Liver (tissue), 9 donors: ENCODE results near the gene RDH12. TPM values are rescaled to one million over a fixed set of nuclear protein-coding genes. Genes with fewer than 3 reads are reported as not detected.

Experiments used
- DNase-seq: peaks from one replicate; pipeline ENCODE4 v3.0.0-alpha.2; 2017; ENCODE audit warnings: low spot score
- H3K27ac ChIP-seq, 2 donors: one replicate each; pipeline ENCODE4 v1.7.0; 2013; ENCODE audit warnings: inconsistent platforms in 2 of 2, low read length in 2 of 2, control low read depth in 1 of 2, low read depth in 1 of 2, mild to moderate bottlenecking in 1 of 2
- H3K27me3 ChIP-seq, 4 donors: one replicate each; pipeline versions ENCODE4 v1.6.1 to v1.7.0; 2013; ENCODE audit warnings: low read length in 3 of 4, inconsistent platforms in 1 of 4, mild to moderate bottlenecking in 1 of 4, moderate library complexity in 1 of 4; ENCODE audit not compliant: control insufficient read depth in 4 of 4, insufficient read depth in 4 of 4
- H3K36me3 ChIP-seq, 4 donors: one replicate each; pipeline versions ENCODE4 v1.6.1 to v1.7.0; 2013; ENCODE audit warnings: low read length in 3 of 4, mild to moderate bottlenecking in 3 of 4, low read depth in 1 of 4, moderate library complexity in 1 of 4; ENCODE audit not compliant: control insufficient read depth in 4 of 4, insufficient read depth in 3 of 4
- H3K4me1 ChIP-seq, 4 donors: one replicate each; pipeline versions ENCODE4 v1.6.1 to v1.7.0; 2013; ENCODE audit warnings: low read length in 3 of 4, mild to moderate bottlenecking in 3 of 4, moderate library complexity in 1 of 4; ENCODE audit not compliant: control insufficient read depth in 4 of 4, insufficient read depth in 4 of 4
- H3K4me3 ChIP-seq, 3 donors: one replicate each; pipeline versions ENCODE4 v1.6.1 to v1.7.0; 2013; ENCODE audit warnings: low read length in 3 of 3, control low read depth in 1 of 3, low read depth in 1 of 3, mild to moderate bottlenecking in 1 of 3
- H3K9ac ChIP-seq, 2 donors: one replicate each; pipeline ENCODE4 v1.7.0; 2013; ENCODE audit warnings: low read length in 2 of 2, mild to moderate bottlenecking in 2 of 2, moderate library complexity in 2 of 2, control low read depth in 1 of 2, low read depth in 1 of 2
- H3K9me3 ChIP-seq, 4 donors: one replicate each; pipeline versions ENCODE4 v1.6.1 to v1.7.0; 2013; ENCODE audit warnings: low read length in 3 of 4; ENCODE audit not compliant: control insufficient read depth in 4 of 4
- EGR1 ChIP-seq, 2 donors: IDR thresholded peaks; 2 replicates each; pipeline ENCODE4 v1.6.1; 2016 to 2018; ENCODE audit warnings: antibody characterized with exemption in 2 of 2, low read depth in 2 of 2
- FOXA1 ChIP-seq: IDR thresholded peaks from 2 replicates; pipeline ENCODE4 v1.6.1; 2016; ENCODE audit warnings: antibody characterized with exemption
- GABPA ChIP-seq, 2 donors: IDR thresholded peaks in 1 of 2; conservative IDR thresholded peaks in 1 of 2; 2 replicates each; pipeline ENCODE4 v1.6.1; 2016; ENCODE audit warnings: antibody characterized with exemption in 2 of 2, mild to moderate bottlenecking in 1 of 2, moderate library complexity in 1 of 2
- HNF4A ChIP-seq, 2 donors: conservative IDR thresholded peaks; 2 replicates each; pipeline ENCODE4 v1.6.1; 2016; ENCODE audit warnings: antibody characterized with exemption in 2 of 2, mild to moderate bottlenecking in 2 of 2
- HNF4G ChIP-seq: IDR thresholded peaks from 2 replicates; pipeline ENCODE4 v1.6.1; 2016; ENCODE audit warnings: antibody characterized with exemption
- JUND ChIP-seq, 2 donors: IDR thresholded peaks; 2 replicates each; pipeline ENCODE4 v1.6.1; 2016; ENCODE audit warnings: antibody characterized with exemption in 2 of 2
- NR2F2 ChIP-seq: IDR thresholded peaks from 2 replicates; pipeline ENCODE4 v1.6.1; 2016; ENCODE audit warnings: antibody characterized with exemption
- RAD21 ChIP-seq, 2 donors: IDR thresholded peaks; 2 replicates each; pipeline ENCODE4 v1.6.1; 2016; ENCODE audit warnings: antibody characterized with exemption in 2 of 2, mild to moderate bottlenecking in 2 of 2
- RXRA ChIP-seq, 2 donors: IDR thresholded peaks; 2 replicates each; pipeline ENCODE4 v1.6.1; 2017 to 2018; ENCODE audit warnings: antibody characterized with exemption in 2 of 2, mild to moderate bottlenecking in 1 of 2
- SP1 ChIP-seq: IDR thresholded peaks from 2 replicates; pipeline ENCODE4 v1.6.1; 2018; ENCODE audit warnings: antibody characterized with exemption, mild to moderate bottlenecking
- TAF1 ChIP-seq: conservative IDR thresholded peaks from 2 replicates; pipeline ENCODE4 v1.6.1; 2016; ENCODE audit warnings: antibody characterized with exemption, mild to moderate bottlenecking
- YY1 ChIP-seq: IDR thresholded peaks from 2 replicates; pipeline ENCODE4 v1.6.1; 2016; ENCODE audit warnings: antibody characterized with exemption, mild to moderate bottlenecking
- WGBS: extraction: QIAGEN DNeasy Blood & Tissue Kit; methylation state at CpG from one replicate; pipeline ENCODE4 v1.1.7; 2013; 5-methylcytosine and 5-hydroxymethylcytosine counted together
- polyA plus RNA-seq, 2 donors: library from polyadenylated mRNA; stranded (reverse) in 1 of 2; unstranded in 1 of 2; fragments of 200-250 nt in 1 of 2; fragments of >200 nt in 1 of 2; fragmentation: Nextera tagmentation in 1 of 2; extraction: Ambion mirVana in 1 of 2; gene quantifications; one replicate each; pipeline versions ENCODE4 v1.2.1 to v1.2.3, GENCODE V29; 2013 to 2015
- total RNA-seq, 2 donors: library from RNA; depleted of rRNA; stranded (reverse); fragments of >200 nt; gene quantifications; one replicate each; pipeline ENCODE4 v1.2.3, GENCODE V29; 2014
- TF ChIP-seq, protein P1 (sequence below): fragments of 150-350 bp; IDR thresholded peaks from 2 replicates; pipeline ENCODE4 v1.5.1; 2017; ENCODE audit warnings: improper control_type of control experiment, low read depth, low read length; ENCODE audit not compliant: missing input control
- TF ChIP-seq, protein P2 (sequence below): IDR thresholded peaks from 2 replicates; pipeline ENCODE4 v1.6.1; 2016; ENCODE audit warnings: antibody characterized with exemption
- TF ChIP-seq, protein P3 (sequence below): IDR thresholded peaks from 2 replicates; pipeline ENCODE4 v1.6.1; 2016; ENCODE audit warnings: antibody characterized with exemption, mild to moderate bottlenecking
- TF ChIP-seq, protein P4 (sequence below): IDR thresholded peaks from 2 replicates; pipeline ENCODE4 v1.6.1; 2016; ENCODE audit warnings: antibody characterized with exemption
- TF ChIP-seq, protein P5 (sequence below): IDR thresholded peaks from 2 replicates; pipeline ENCODE4 v1.6.1; 2016; ENCODE audit warnings: antibody characterized with exemption
- donor health status: healthy.
- donor health status: healthy.
- donor health status: healthy.
- donor health status: healthy.
- donor health status: healthy.

The RDH12 gene
- total and polyA plus RNA-seq, 4 donors, result 0.09 to 3.4 (median 0.91) TPM

DNA sequence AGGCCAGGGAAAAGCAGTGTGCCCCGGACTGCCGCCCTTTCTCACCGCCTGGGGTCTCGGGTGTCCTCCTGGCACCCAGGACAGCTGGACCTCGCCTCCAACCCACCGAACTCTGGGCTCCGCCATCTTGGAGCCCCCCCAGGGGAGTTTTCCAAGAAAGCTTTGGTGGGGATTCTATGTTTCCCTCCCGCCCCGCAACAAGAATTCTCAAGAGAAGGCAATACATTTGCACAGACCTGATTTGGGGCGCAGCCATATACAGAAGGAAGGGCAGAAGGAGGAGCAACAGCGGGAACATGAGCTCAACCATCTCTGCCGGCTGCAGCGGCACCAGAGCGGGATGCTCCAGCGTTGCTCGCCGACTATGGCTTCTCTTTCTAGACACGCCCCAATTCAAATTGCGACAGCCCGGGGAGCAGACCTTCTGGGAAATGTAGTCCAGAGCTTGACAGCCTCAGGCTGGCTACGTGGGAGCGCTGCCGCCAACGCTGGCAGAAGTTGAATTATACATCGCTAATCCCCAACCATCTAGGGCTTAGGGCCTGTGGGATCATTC lies 6.2 kb upstream of the RDH12 start, which contains the start of gene RDH11:
RDH11 (minus strand) TSS at position 371 of the 556 bp plus-strand sequence; CDS start at position 310, 61 bp downstream.
- WGBS, result under 1% methylated on average over 25 of the region's 25 CpGs
- H3K4me1 ChIP-seq, result peaks cover 0 to 34% (median 4%) of the 10 kb centered on the region in 4 donors
- H3K4me3 ChIP-seq, result peak within 1 kb of the TSS; percentile 89 to 99 (median 90)
- peak within 1 kb of the TSS; percentile 21 to 98 for H3K9ac ChIP-seq
- H3K9me3 ChIP-seq, result no peaks in the 10 kb centered on the region
- TF ChIP-seq GABPA (IDR thresholded peaks at IDR 0.05 in 1 of 2, conservative IDR thresholded peaks at IDR 0.05 in 1 of 2) (no peak), HNF4A (conservative IDR thresholded peaks at IDR 0.05) (no peak), YY1 (peak; percentile 87), NR2F2 (no peak), JUND (IDR thresholded peaks at IDR 0.05) (no peak), FOXA1 (no peak), SP1 (peak; percentile 35), TAF1 (peak; percentile 71)
- TF ChIP-seq, protein P1, sequence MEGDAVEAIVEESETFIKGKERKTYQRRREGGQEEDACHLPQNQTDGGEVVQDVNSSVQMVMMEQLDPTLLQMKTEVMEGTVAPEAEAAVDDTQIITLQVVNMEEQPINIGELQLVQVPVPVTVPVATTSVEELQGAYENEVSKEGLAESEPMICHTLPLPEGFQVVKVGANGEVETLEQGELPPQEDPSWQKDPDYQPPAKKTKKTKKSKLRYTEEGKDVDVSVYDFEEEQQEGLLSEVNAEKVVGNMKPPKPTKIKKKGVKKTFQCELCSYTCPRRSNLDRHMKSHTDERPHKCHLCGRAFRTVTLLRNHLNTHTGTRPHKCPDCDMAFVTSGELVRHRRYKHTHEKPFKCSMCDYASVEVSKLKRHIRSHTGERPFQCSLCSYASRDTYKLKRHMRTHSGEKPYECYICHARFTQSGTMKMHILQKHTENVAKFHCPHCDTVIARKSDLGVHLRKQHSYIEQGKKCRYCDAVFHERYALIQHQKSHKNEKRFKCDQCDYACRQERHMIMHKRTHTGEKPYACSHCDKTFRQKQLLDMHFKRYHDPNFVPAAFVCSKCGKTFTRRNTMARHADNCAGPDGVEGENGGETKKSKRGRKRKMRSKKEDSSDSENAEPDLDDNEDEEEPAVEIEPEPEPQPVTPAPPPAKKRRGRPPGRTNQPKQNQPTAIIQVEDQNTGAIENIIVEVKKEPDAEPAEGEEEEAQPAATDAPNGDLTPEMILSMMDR, result no peak
- TF ChIP-seq, protein P2, sequence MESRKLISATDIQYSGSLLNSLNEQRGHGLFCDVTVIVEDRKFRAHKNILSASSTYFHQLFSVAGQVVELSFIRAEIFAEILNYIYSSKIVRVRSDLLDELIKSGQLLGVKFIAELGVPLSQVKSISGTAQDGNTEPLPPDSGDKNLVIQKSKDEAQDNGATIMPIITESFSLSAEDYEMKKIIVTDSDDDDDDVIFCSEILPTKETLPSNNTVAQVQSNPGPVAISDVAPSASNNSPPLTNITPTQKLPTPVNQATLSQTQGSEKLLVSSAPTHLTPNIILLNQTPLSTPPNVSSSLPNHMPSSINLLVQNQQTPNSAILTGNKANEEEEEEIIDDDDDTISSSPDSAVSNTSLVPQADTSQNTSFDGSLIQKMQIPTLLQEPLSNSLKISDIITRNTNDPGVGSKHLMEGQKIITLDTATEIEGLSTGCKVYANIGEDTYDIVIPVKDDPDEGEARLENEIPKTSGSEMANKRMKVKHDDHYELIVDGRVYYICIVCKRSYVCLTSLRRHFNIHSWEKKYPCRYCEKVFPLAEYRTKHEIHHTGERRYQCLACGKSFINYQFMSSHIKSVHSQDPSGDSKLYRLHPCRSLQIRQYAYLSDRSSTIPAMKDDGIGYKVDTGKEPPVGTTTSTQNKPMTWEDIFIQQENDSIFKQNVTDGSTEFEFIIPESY, result no peak
- TF ChIP-seq, protein P3, sequence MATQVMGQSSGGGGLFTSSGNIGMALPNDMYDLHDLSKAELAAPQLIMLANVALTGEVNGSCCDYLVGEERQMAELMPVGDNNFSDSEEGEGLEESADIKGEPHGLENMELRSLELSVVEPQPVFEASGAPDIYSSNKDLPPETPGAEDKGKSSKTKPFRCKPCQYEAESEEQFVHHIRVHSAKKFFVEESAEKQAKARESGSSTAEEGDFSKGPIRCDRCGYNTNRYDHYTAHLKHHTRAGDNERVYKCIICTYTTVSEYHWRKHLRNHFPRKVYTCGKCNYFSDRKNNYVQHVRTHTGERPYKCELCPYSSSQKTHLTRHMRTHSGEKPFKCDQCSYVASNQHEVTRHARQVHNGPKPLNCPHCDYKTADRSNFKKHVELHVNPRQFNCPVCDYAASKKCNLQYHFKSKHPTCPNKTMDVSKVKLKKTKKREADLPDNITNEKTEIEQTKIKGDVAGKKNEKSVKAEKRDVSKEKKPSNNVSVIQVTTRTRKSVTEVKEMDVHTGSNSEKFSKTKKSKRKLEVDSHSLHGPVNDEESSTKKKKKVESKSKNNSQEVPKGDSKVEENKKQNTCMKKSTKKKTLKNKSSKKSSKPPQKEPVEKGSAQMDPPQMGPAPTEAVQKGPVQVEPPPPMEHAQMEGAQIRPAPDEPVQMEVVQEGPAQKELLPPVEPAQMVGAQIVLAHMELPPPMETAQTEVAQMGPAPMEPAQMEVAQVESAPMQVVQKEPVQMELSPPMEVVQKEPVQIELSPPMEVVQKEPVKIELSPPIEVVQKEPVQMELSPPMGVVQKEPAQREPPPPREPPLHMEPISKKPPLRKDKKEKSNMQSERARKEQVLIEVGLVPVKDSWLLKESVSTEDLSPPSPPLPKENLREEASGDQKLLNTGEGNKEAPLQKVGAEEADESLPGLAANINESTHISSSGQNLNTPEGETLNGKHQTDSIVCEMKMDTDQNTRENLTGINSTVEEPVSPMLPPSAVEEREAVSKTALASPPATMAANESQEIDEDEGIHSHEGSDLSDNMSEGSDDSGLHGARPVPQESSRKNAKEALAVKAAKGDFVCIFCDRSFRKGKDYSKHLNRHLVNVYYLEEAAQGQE, result peak; percentile 32
- TF ChIP-seq, protein P4, sequence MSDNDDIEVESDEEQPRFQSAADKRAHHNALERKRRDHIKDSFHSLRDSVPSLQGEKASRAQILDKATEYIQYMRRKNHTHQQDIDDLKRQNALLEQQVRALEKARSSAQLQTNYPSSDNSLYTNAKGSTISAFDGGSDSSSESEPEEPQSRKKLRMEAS, result no peak
- TF ChIP-seq, protein P5, sequence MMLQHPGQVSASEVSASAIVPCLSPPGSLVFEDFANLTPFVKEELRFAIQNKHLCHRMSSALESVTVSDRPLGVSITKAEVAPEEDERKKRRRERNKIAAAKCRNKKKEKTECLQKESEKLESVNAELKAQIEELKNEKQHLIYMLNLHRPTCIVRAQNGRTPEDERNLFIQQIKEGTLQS, result no peak
- peaks cover 3 to 19% (median 12%) of the 10 kb centered on the region in 4 donors for H3K36me3 ChIP-seq
- no peaks in the 10 kb centered on the region for H3K27me3 ChIP-seq
- DNase-seq, result peak; percentile 84
- peak within 1 kb of the TSS; percentile 88 to 98 for H3K27ac ChIP-seq

DNA sequence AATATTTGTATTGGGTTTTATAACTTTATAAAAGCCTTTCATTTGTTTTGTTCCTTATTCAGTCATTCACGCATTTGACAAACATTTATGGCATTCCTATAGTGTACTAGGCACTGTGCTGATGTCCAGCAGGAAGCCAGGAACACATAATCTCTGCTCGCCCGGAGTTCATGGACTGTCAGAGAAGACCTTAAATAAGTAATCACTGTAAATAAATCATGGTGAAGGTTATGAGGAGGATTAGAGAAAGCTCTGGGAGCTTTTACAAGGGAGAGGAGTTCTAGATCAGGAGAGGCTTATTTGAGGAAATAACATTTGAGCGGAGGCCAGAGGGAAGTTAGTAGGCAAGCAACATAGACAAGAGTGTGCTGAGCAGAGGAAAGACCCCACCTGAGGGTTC lies 4.7 kb upstream of the RDH12 start:
- Histone ChIP-seq H3K9me3 (no peaks in the 10 kb centered on the region), H3K27me3 (no peaks in the 10 kb centered on the region), H3K4me3 (no peak overlapping the region), H3K9ac (no peak overlapping the region), H3K27ac (no peak overlapping the region), H3K4me1 (peaks cover 0 to 34% (median 4%) of the 10 kb centered on the region in 4 donors), H3K36me3 (peaks cover 0 to 5% (median under 1%) of the 10 kb centered on the region in 4 donors)
- TF ChIP-seq RAD21 (IDR thresholded peaks at IDR 0.05) (no peak), FOXA1 (no peak), HNF4G (no peak), EGR1 (IDR thresholded peaks at IDR 0.05; ENCODE audit: low read depth in 2 of 2) (no peak), RXRA (IDR thresholded peaks at IDR 0.05) (no peak), SP1 (no peak), YY1 (no peak), NR2F2 (no peak), HNF4A (conservative IDR thresholded peaks at IDR 0.05) (no peak)
- TF ChIP-seq, protein P4, result no peak
- TF ChIP-seq, protein P5, result no peak
- DNase-seq, result no peak
- WGBS, result 81% methylated on average over 4 of the region's 4 CpGs
